ENCODE measurements around the gene RAB14.

Gene RAB14

GRCh38 chr9:121156263-121156731, 45.4 kb downstream of the RAB14 start:
- TF ChIP-seq, protein P1, sequence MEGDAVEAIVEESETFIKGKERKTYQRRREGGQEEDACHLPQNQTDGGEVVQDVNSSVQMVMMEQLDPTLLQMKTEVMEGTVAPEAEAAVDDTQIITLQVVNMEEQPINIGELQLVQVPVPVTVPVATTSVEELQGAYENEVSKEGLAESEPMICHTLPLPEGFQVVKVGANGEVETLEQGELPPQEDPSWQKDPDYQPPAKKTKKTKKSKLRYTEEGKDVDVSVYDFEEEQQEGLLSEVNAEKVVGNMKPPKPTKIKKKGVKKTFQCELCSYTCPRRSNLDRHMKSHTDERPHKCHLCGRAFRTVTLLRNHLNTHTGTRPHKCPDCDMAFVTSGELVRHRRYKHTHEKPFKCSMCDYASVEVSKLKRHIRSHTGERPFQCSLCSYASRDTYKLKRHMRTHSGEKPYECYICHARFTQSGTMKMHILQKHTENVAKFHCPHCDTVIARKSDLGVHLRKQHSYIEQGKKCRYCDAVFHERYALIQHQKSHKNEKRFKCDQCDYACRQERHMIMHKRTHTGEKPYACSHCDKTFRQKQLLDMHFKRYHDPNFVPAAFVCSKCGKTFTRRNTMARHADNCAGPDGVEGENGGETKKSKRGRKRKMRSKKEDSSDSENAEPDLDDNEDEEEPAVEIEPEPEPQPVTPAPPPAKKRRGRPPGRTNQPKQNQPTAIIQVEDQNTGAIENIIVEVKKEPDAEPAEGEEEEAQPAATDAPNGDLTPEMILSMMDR (conservative IDR thresholded peaks at IDR 0.05; ENCODE audit: low read depth, low read length) = no peak
- no peak for DNase-seq (ENCODE audit: low read depth)
- H3K4me3 ChIP-seq (ENCODE audit: low read length) = no peak overlapping the region

- DNase-seq (ENCODE audit: low read depth) = no peak
- TF ChIP-seq, protein P1 (conservative IDR thresholded peaks at IDR 0.05; ENCODE audit: low read depth, low read length) = no peak
- H3K4me3 ChIP-seq (ENCODE audit: low read length) = no peak overlapping the region
Measured at GRCh38 chr9:121154782-121155181, 46.9 kb downstream of the RAB14 start.

GRCh38 chr9:121153642-121154041, 48.0 kb downstream of the RAB14 start:
- no peak for DNase-seq (ENCODE audit: low read depth)
- TF ChIP-seq, protein P1 (conservative IDR thresholded peaks at IDR 0.05; ENCODE audit: low read depth, low read length) = no peak
- no peak overlapping the region for H3K4me3 ChIP-seq (ENCODE audit: low read length)

GRCh38 chr9:121150188-121150587, 51.5 kb downstream of the RAB14 start:
- H3K4me3 ChIP-seq (ENCODE audit: low read length) = no peak overlapping the region
- DNase-seq (ENCODE audit: low read depth) = no peak
- TF ChIP-seq, protein P1 (conservative IDR thresholded peaks at IDR 0.05; ENCODE audit: low read depth, low read length) = no peak

GRCh38 chr9:121144482-121144881, 57.2 kb downstream of the RAB14 start:
- H3K4me3 ChIP-seq (ENCODE audit: low read length) = no peak overlapping the region
- TF ChIP-seq, protein P1 (conservative IDR thresholded peaks at IDR 0.05; ENCODE audit: low read depth, low read length) = no peak

GRCh38 chr9:121143771-121144170, 57.9 kb downstream of the RAB14 start:
- H3K4me3 ChIP-seq (ENCODE audit: low read length) = no peak overlapping the region
- DNase-seq (ENCODE audit: low read depth) = no peak
- TF ChIP-seq, protein P1 (conservative IDR thresholded peaks at IDR 0.05; ENCODE audit: low read depth, low read length) = no peak

More at GRCh38 chr9:121144482-121144881, 57.2 kb downstream of the RAB14 start:
- no peak for DNase-seq (ENCODE audit: low read depth)

DNA sequence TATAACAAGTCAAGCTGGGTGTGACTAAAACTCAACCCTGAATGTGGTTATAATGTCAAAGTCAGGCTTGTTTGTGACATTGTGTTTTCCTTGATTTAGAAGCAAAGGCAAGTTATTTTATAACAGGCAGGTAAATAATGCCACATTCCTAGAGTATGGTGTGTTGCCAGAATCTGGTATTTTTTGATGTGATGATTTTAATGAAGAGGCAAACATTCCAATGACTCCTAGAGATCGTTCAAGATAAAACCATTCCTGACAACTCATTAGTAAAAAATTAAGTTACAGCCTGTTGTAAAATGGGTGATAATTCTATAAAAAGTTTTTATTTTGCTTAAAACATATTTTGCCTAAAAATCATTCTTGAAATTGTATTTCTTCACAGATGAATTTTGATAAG, 60.0 kb downstream of the RAB14 start:
- DNase-seq (ENCODE audit: low read depth) = no peak
- H3K4me3 ChIP-seq (ENCODE audit: low read length) = no peak overlapping the region
- TF ChIP-seq, protein P1 (conservative IDR thresholded peaks at IDR 0.05; ENCODE audit: low read depth, low read length) = no peak
